GF-D8 (cell line): ENCODE data around the gene CSNK2A1.
A peak's percentile ranks its signal among the peaks of the same experiment; 100 is the strongest.
"Not testable (repeated sequence)": the region's sequence is repeated elsewhere in the genome, so short reads cannot be mapped to it uniquely, and the experiment has no call there.

Experiments
- DNase-seq: peaks from one replicate; lab custom pipeline; 2025; lab: John Stamatoyannopoulos, UW

CSNK2A1 gene

GRCh38 chr20:454951-455350 is 88.6 kb downstream of the CSNK2A1 start:
- DNase-seq, result no peak

- DNase-seq, result not testable (repeated sequence)
These were observed 91.6 kb downstream of the CSNK2A1 start for GRCh38 chr20:452021-452420.

- DNase-seq, result no peak
These were observed 97.9 kb downstream of the CSNK2A1 start for GRCh38 chr20:445514-446336.

- no peak for DNase-seq
These were observed 98.6 kb downstream of the CSNK2A1 start for GRCh38 chr20:444862-445426.

GRCh38 chr20:444117-444516 is 99.5 kb downstream of the CSNK2A1 start:
- no peak for DNase-seq

GRCh38 chr20:443223-443775 is 100.3 kb downstream of the CSNK2A1 start:
- no peak for DNase-seq

- DNase-seq, result no peak
These were observed 103.0 kb downstream of the CSNK2A1 start for GRCh38 chr20:440636-441035.

GRCh38 chr20:440148-440547 is 103.4 kb downstream of the CSNK2A1 start:
- no peak for DNase-seq

- peak; percentile 95 for DNase-seq
These were observed 104.8 kb downstream of the CSNK2A1 start for GRCh38 chr20:438571-439469.

GRCh38 chr20:437787-438486 is 105.7 kb downstream of the CSNK2A1 start:
- DNase-seq, result peak; percentile 75

- no peak for DNase-seq
These were observed 107.1 kb downstream of the CSNK2A1 start for GRCh38 chr20:436476-436875.

- DNase-seq, result no peak
These were observed 108.0 kb downstream of the CSNK2A1 start for GRCh38 chr20:435558-435957.

- DNase-seq, result no peak
These were observed 108.8 kb downstream of the CSNK2A1 start for GRCh38 chr20:434661-435419.

GRCh38 chr20:434221-434620 is 109.4 kb downstream of the CSNK2A1 start:
- DNase-seq, result no peak

GRCh38 chr20:433300-433975 is 110.2 kb downstream of the CSNK2A1 start:
- no peak for DNase-seq

- DNase-seq, result no peak
These were observed 110.8 kb downstream of the CSNK2A1 start for GRCh38 chr20:432677-433299.

- no peak for DNase-seq
These were observed 111.4 kb downstream of the CSNK2A1 start for GRCh38 chr20:432208-432607.

GRCh38 chr20:431012-431904 is 112.3 kb downstream of the CSNK2A1 start:
- DNase-seq, result peak; percentile 49
